KMS-11 (cell line): Measurements from ENCODE around the gene ADGRV1.

ENCODE experiments used
- H2AFZ ChIP-seq: fragments of 200-600 bp; sonication (generic); 2 replicates; pipeline ENCODE4 v1.6.1; 2016; ENCODE audit warnings: antibody characterized with exemption, mixed run types, low read depth
- H3K27ac ChIP-seq: fragments of 200-600 bp; sonication (generic); 2 replicates; pipeline ENCODE4 v1.6.1; 2016; ENCODE audit warnings: mild to moderate bottlenecking, mixed run types
- H3K27me3 ChIP-seq: fragments of 200-600 bp; sonication (generic); 2 replicates; pipeline ENCODE4 v1.6.1; 2017; ENCODE audit warnings: mild to moderate bottlenecking, low read depth, mixed run types, moderate library complexity; ENCODE audit not compliant: insufficient read depth
- H3K36me3 ChIP-seq: fragments of 200-600 bp; sonication (generic); 2 replicates; pipeline ENCODE4 v1.6.1; 2017; ENCODE audit warnings: mild to moderate bottlenecking, mixed run types; ENCODE audit not compliant: insufficient read depth
- H3K4me1 ChIP-seq: fragments of 200-600 bp; sonication (generic); 2 replicates; pipeline ENCODE4 v1.6.1; 2016; ENCODE audit warnings: mild to moderate bottlenecking, low read depth, mixed run types; ENCODE audit not compliant: poor library complexity, severe bottlenecking
- H3K4me2 ChIP-seq: fragments of 200-600 bp; sonication (generic); 2 replicates; pipeline ENCODE4 v1.7.0; 2016; ENCODE audit warnings: mild to moderate bottlenecking, mixed run types
- H3K4me3 ChIP-seq: fragments of 200-600 bp; sonication (generic); IDR thresholded peaks from 2 replicates; pipeline ENCODE4 v1.6.1; 2017; ENCODE audit warnings: low read depth, low read length, mixed read lengths; ENCODE audit not compliant: insufficient read depth
- H3K79me2 ChIP-seq: fragments of 200-600 bp; sonication (generic); 2 replicates; pipeline ENCODE4 v1.6.1; 2016; ENCODE audit warnings: low read depth, mixed run types; ENCODE audit not compliant: insufficient read depth
- H3K9ac ChIP-seq: fragments of 200-600 bp; sonication (generic); 2 replicates; pipeline ENCODE4 v1.6.1; 2016; ENCODE audit warnings: mild to moderate bottlenecking, mixed run types
- H4K20me1 ChIP-seq: fragments of 200-600 bp; sonication (generic); 2 replicates; pipeline ENCODE4 v1.6.1; 2016; ENCODE audit warnings: mild to moderate bottlenecking, mixed run types; ENCODE audit not compliant: insufficient read depth
- CTCF ChIP-seq: fragments of 200-600 bp; sonication (generic); conservative IDR thresholded peaks from 2 replicates; pipeline ENCODE4 v1.6.1; 2017; ENCODE audit warnings: low read depth, mild to moderate bottlenecking, antibody characterized with exemption, low read length, moderate library complexity, mixed read lengths

The ADGRV1 gene

GRCh38 chr5:91150636-91151035 is 592.0 kb downstream of the ADGRV1 start:
- Histone ChIP-seq H3K4me2 (no peak overlapping the region), H2AFZ (no peak overlapping the region), H3K9ac (no peak overlapping the region), H3K79me2 (no peaks in the 10 kb centered on the region), H3K27me3 (no peaks in the 10 kb centered on the region), H3K36me3 (no peaks in the 10 kb centered on the region), H3K27ac (no peak overlapping the region), H3K4me1 (no peaks in the 10 kb centered on the region), H4K20me1 (no peaks in the 10 kb centered on the region), H3K4me3 (no peak overlapping the region)
- no peak for TF ChIP-seq CTCF

- no peak for TF ChIP-seq CTCF
- Histone ChIP-seq H3K4me1 (no peaks in the 10 kb centered on the region), H3K36me3 (no peaks in the 10 kb centered on the region), H3K27me3 (no peaks in the 10 kb centered on the region), H3K4me3 (no peak overlapping the region), H2AFZ (no peak overlapping the region), H3K4me2 (no peak overlapping the region), H3K27ac (no peak overlapping the region), H3K9ac (no peak overlapping the region), H3K79me2 (no peaks in the 10 kb centered on the region), H4K20me1 (no peaks in the 10 kb centered on the region)
These were observed 593.4 kb downstream of the ADGRV1 start for GRCh38 chr5:91151947-91152346.

- no peaks in the 10 kb centered on the region for H4K20me1 ChIP-seq
- H3K27me3 ChIP-seq = no peaks in the 10 kb centered on the region
- H3K9ac ChIP-seq = no peak overlapping the region
- H3K36me3 ChIP-seq = no peaks in the 10 kb centered on the region
- no peak overlapping the region for H3K27ac ChIP-seq
- H3K4me1 ChIP-seq = no peaks in the 10 kb centered on the region
- no peak overlapping the region for H3K4me2 ChIP-seq
- no peak for TF ChIP-seq CTCF
- H3K79me2 ChIP-seq = no peaks in the 10 kb centered on the region
- no peak overlapping the region for H2AFZ ChIP-seq
- no peak overlapping the region for H3K4me3 ChIP-seq
These were observed 595.7 kb downstream of the ADGRV1 start for GRCh38 chr5:91154338-91154737.

- H3K36me3 ChIP-seq = no peaks in the 10 kb centered on the region
- H3K4me3 ChIP-seq = no peak overlapping the region
- H3K9ac ChIP-seq = no peak overlapping the region
- no peaks in the 10 kb centered on the region for H3K27me3 ChIP-seq
- H3K4me1 ChIP-seq = no peaks in the 10 kb centered on the region
- H4K20me1 ChIP-seq = no peaks in the 10 kb centered on the region
- no peak overlapping the region for H2AFZ ChIP-seq
- no peak overlapping the region for H3K4me2 ChIP-seq
- H3K79me2 ChIP-seq = no peaks in the 10 kb centered on the region
- TF ChIP-seq CTCF = no peak
- H3K27ac ChIP-seq = no peak overlapping the region
These were observed 596.7 kb downstream of the ADGRV1 start for GRCh38 chr5:91155274-91155673.

- TF ChIP-seq CTCF = no peak
- Histone ChIP-seq H4K20me1 (no peaks in the 10 kb centered on the region), H3K4me2 (no peak overlapping the region), H3K4me1 (no peaks in the 10 kb centered on the region), H3K27me3 (no peaks in the 10 kb centered on the region), H3K27ac (no peak overlapping the region), H3K9ac (no peak overlapping the region), H3K4me3 (no peak overlapping the region), H3K36me3 (no peaks in the 10 kb centered on the region), H2AFZ (no peak overlapping the region), H3K79me2 (no peaks in the 10 kb centered on the region)
These were observed 597.6 kb downstream of the ADGRV1 start for GRCh38 chr5:91156242-91156641.
